Activated CD8-positive, alpha-beta memory T cell treated with anti-CD3 and anti-CD28 coated beads, Interleukin-2, amount 50 U/mL, for 4 hours (primary cell): ENCODE measurements around the gene CHST8.
"Not testable (repeated sequence)": the region's sequence is repeated elsewhere in the genome, so short reads cannot be mapped to it uniquely, and the experiment has no call there.

ENCODE experiments used
- DNase-seq: peaks from one replicate; pipeline ENCODE4 v3.0.0-alpha.2; 2020

CHST8 gene

GRCh38 chr19:33818411-33818810 is 196.7 kb downstream of the CHST8 start:
- DNase-seq: no peak

GRCh38 chr19:33819078-33819477 is 197.3 kb downstream of the CHST8 start:
- DNase-seq: not testable (repeated sequence)

- DNase-seq: no peak
Observed at GRCh38 chr19:33819506-33819879, 197.7 kb downstream of the CHST8 start.

- DNase-seq: peak; percentile 36
Observed at GRCh38 chr19:33819880-33820781, 198.4 kb downstream of the CHST8 start.

GRCh38 chr19:33821871-33822270 is 200.1 kb downstream of the CHST8 start:
- no peak for DNase-seq
